Neuronal stem cell (in vitro differentiated cells): ENCODE data around the gene POLN.

Experiments used
- DNase-seq: peaks from one replicate; pipeline ENCODE4 v3.0.0-alpha.2; 2013; ENCODE audit warnings: low spot score
- H2AFZ ChIP-seq: one replicate; pipeline ENCODE4 v1.6.1; 2013; ENCODE audit warnings: mild to moderate bottlenecking, low read length, inconsistent platforms
- H2AK5ac ChIP-seq: 2 replicates; pipeline ENCODE4 v1.6.1; 2013; ENCODE audit warnings: low read depth, mild to moderate bottlenecking, inconsistent platforms, low read length, moderate library complexity, mixed read lengths
- H2BK120ac ChIP-seq: 2 replicates; pipeline ENCODE4 v1.6.1; 2013; ENCODE audit warnings: low read depth, mild to moderate bottlenecking, inconsistent platforms, low read length, moderate library complexity, mixed read lengths
- H2BK12ac ChIP-seq: one replicate; pipeline ENCODE4 v1.6.1; 2013; ENCODE audit warnings: low read length, inconsistent platforms
- H2BK15ac ChIP-seq: 2 replicates; pipeline ENCODE4 v1.6.1; 2013; ENCODE audit warnings: mild to moderate bottlenecking, low read length, inconsistent platforms, mixed read lengths
- H2BK5ac ChIP-seq: one replicate; pipeline ENCODE4 v1.6.1; 2013; ENCODE audit warnings: inconsistent platforms, mild to moderate bottlenecking, low read length, moderate library complexity
- H3K14ac ChIP-seq: one replicate; pipeline ENCODE4 v1.6.1; 2013; ENCODE audit warnings: low read length, inconsistent platforms
- H3K18ac ChIP-seq: 2 replicates; pipeline ENCODE4 v1.6.1; 2013; ENCODE audit warnings: low read length, inconsistent platforms
- H3K23ac ChIP-seq: 2 replicates; pipeline ENCODE4 v1.6.1; 2013; ENCODE audit warnings: low read depth, mild to moderate bottlenecking, mixed read lengths, low read length, inconsistent platforms; ENCODE audit not compliant: poor library complexity
- H3K27ac ChIP-seq: replicated peaks from 3 replicates; pipeline ENCODE4 v1.5.1; 2013; ENCODE audit warnings: low read length, inconsistent platforms
- H3K27me3 ChIP-seq, 3 experiments: 2 replicates each; pipeline ENCODE4 v1.6.1; 2013; ENCODE audit warnings: low read length in 3 of 3, mild to moderate bottlenecking in 2 of 3, inconsistent platforms in 1 of 3, low read depth in 1 of 3, mixed read lengths in 1 of 3, moderate library complexity in 1 of 3; ENCODE audit not compliant: control insufficient read depth in 3 of 3, insufficient read depth in 3 of 3
- H3K36me3 ChIP-seq, 2 donors: replicated peaks in 1 of 2; 2 replicates each; pipeline ENCODE4 v1.6.1; 2013; ENCODE audit warnings: low read length in 2 of 2; ENCODE audit not compliant: control insufficient read depth in 2 of 2, insufficient read depth in 2 of 2
- H3K4ac ChIP-seq: 2 replicates; pipeline ENCODE4 v1.6.1; 2013; ENCODE audit warnings: inconsistent platforms, mild to moderate bottlenecking, low read length, moderate library complexity
- H3K4me1 ChIP-seq, 2 donors: 1 replicate in 1 of 2; 2 replicates in 1 of 2; pipeline ENCODE4 v1.6.1; 2013; ENCODE audit warnings: low read length in 2 of 2, low read depth in 1 of 2; ENCODE audit not compliant: control insufficient read depth in 2 of 2, insufficient read depth in 1 of 2
- H3K4me2 ChIP-seq: one replicate; pipeline ENCODE4 v1.6.1; 2013; ENCODE audit warnings: mild to moderate bottlenecking, low read length, inconsistent platforms; ENCODE audit not compliant: insufficient read depth, poor library complexity, severe bottlenecking
- H3K4me3 ChIP-seq, 2 donors: 2 replicates each; pipeline ENCODE4 v1.5.1; 2013; ENCODE audit warnings: low read length in 2 of 2, mild to moderate bottlenecking in 2 of 2, inconsistent platforms in 1 of 2, moderate library complexity in 1 of 2
- H3K79me1 ChIP-seq: one replicate; pipeline ENCODE4 v1.6.1; 2013; ENCODE audit warnings: low read depth, mild to moderate bottlenecking, inconsistent platforms, low read length, moderate library complexity
- H3K9ac ChIP-seq: one replicate; pipeline ENCODE4 v1.6.1; 2013; ENCODE audit warnings: mild to moderate bottlenecking, low read depth, low read length, inconsistent platforms; ENCODE audit not compliant: poor library complexity
- H3K9me3 ChIP-seq, 2 donors: replicated peaks in 1 of 2; 2 replicates each; pipeline versions ENCODE3 to v1.6.1; 2013; ENCODE audit warnings: low read length in 2 of 2, mild to moderate bottlenecking in 2 of 2, inconsistent platforms in 1 of 2, low read depth in 1 of 2, mixed read lengths in 1 of 2, moderate library complexity in 1 of 2; ENCODE audit not compliant: control insufficient read depth in 2 of 2, insufficient read depth in 1 of 2
- H4K8ac ChIP-seq: one replicate; pipeline ENCODE4 v1.6.1; 2013; ENCODE audit warnings: low read depth, mild to moderate bottlenecking, inconsistent platforms, low read length, moderate library complexity
- H4K91ac ChIP-seq: one replicate; pipeline ENCODE4 v1.6.1; 2013; ENCODE audit warnings: low read length, low read depth, mild to moderate bottlenecking, inconsistent platforms; ENCODE audit not compliant: poor library complexity
- WGBS, 2 donors: extraction: QIAGEN DNeasy Blood & Tissue Kit; methylation state at CpG; one replicate each; pipeline ENCODE4 v1.1.7; 2013; ENCODE audit warnings: missing lambda C conversion rate in 2 of 2, mixed read lengths in 1 of 2; ENCODE audit not compliant: insufficient read length in 2 of 2, insufficient replicate concordance in 1 of 2; ENCODE audit errors: extremely low coverage in 2 of 2; 5-methylcytosine and 5-hydroxymethylcytosine counted together

The POLN gene

DNA sequence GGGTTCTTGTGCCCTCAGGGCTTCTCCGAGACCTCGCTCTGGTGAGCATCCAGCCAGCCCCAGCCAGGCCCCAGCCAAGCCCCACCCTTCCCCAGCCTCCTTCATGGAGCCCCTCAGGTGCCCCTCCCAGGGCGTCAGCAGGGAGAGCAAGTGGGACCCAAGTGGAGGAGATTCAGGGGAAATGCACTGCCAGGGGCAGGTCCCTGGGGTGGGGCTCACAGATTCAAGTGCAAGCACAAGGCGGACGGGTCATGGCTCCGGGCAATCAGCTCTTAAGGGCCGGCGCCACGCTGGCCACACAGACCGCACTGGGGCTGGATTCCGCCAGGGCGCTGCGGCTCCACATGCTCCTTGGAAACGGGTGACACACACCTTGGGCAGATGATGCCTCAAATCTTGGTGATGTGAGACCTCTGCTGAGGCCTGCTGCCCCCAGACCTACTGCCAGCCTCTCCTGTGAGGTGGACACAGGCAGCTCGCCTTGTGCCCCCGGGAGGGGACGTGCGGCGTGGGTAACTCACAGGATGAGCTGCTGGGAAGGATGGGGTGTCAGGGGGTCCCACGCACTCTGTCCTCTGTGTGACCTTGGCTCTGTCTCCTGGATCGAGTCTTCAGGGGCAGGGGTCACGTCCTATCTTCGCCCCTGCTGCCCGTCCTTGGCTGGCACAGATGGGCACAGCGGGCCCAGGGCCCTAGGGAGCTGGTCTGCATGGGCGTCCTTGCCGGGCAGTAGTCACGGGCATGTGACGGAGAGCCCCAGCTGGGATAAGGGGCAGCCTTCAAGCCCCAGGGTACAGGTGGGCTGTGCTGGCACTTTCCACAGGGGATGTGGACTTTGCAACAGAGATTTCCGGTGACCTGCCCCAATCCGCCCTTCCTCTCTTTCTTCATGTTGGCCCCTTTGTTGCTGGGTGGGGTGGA is 165.7 kb downstream of the POLN start:
- Histone ChIP-seq H3K4me2 (no peak overlapping the region), H3K4ac (no peak overlapping the region), H2BK5ac (peak overlapping the region; percentile 55), H2AFZ (no peak overlapping the region), H2BK15ac (no peak overlapping the region), H3K4me3 (no peak overlapping the region), H3K79me1 (no peaks in the 10 kb centered on the region), H3K9me3 (no peaks in the 10 kb centered on the region), H4K91ac (no peak overlapping the region), H3K27me3 (no peaks in the 10 kb centered on the region), H2AK5ac (no peak overlapping the region), H2BK12ac (peak overlapping the region; percentile 64), H2BK120ac (no peak overlapping the region), H3K27ac (no peak overlapping the region), H3K23ac (peak overlapping the region; percentile 74), H3K4me1 (peaks cover 10 to 37% of the 10 kb centered on the region in 2 donors), H3K18ac (peak overlapping the region; percentile 49), H3K14ac (no peak overlapping the region), H4K8ac (no peak overlapping the region), H3K36me3 (no peaks in the 10 kb centered on the region), H3K9ac (peak overlapping the region; percentile 74)
- no CpG with 5 or more reads among the region's 31 CpGs for WGBS, 2 donors
- DNase-seq: no peak

DNA sequence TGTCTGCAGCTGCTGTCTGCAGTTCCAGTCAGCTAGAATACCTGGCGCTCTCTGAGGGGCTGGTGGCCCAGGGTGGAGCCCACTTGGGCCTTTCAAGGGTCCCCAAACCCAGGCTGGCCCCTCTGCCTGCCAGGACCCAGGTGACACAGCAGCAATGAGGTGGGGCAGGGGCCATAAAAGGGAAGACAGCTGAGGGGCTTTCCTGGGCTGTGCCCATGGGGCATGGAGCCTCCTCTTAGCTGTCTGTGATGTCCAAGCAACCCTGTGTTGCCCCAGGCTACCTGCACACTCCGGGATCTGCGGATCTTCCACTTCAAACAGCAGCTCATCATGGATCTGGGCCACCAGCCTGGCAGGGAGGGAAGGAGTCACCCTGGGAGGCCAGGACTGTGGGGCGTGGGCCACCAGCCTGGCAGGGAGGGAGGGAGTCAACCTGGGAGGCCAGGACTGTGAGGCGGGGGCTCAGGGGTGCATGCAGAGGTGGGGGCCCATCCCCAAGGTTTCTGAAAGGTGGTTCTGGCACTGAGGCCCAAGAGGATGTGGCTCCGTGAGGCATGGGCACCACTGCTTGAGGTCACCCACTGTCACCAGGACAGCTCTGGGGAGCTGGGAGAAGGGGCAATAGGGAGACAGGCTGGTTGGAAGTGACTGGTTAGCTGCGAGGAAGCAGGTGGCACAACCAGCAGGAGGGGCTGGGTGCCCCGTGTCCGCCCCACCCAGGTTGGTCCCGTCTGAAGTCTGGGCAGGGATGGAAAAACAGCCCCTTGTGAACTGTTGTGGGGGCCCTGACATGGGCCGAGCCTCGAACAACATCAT is 166.5 kb downstream of the POLN start:
- Histone ChIP-seq H3K4me3 (no peak overlapping the region), H3K27ac (no peak overlapping the region), H3K9ac (no peak overlapping the region), H3K79me1 (peaks cover 2% of the 10 kb centered on the region), H3K4me2 (no peak overlapping the region), H3K9me3 (no peaks in the 10 kb centered on the region), H2AFZ (no peak overlapping the region), H3K36me3 (no peaks in the 10 kb centered on the region), H4K8ac (no peak overlapping the region), H2AK5ac (peak overlapping the region; percentile 19), H2BK120ac (no peak overlapping the region), H3K23ac (peak overlapping the region; percentile 10), H3K4me1 (peaks cover 13 to 45% of the 10 kb centered on the region in 2 donors), H3K18ac (no peak overlapping the region), H3K27me3 (no peaks in the 10 kb centered on the region), H4K91ac (no peak overlapping the region), H2BK5ac (no peak overlapping the region), H2BK12ac (peak overlapping the region; percentile 51), H2BK15ac (no peak overlapping the region), H3K14ac (no peak overlapping the region), H3K4ac (no peak overlapping the region)
- DNase-seq: no peak
- no CpG with 5 or more reads among the region's 12 CpGs for WGBS, 2 donors

DNA sequence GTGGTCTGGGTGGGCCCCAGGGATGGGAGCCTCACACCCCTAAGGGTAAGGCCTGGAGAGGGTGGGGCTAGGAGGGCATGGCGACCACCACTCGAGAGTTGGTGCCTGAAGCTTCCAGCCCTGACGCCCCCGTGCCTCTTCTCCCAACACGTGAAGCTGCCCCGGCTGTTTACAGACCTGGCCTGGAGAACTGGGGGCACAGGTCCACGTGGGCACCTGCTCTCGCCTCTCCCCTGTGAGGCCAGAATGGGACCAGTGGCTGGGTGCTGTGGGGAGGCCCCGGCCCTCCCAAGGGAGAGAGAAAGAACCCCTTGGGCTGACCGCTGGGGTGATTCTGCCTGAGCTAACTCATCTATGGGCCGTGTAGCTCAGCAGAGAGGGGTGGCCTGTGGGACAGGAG is 167.3 kb downstream of the POLN start:
- Histone ChIP-seq H3K9ac (no peak overlapping the region), H4K8ac (no peak overlapping the region), H4K91ac (no peak overlapping the region), H3K4me1 (peaks cover 13 to 52% of the 10 kb centered on the region in 2 donors), H2BK15ac (no peak overlapping the region), H3K4ac (no peak overlapping the region), H2AK5ac (no peak overlapping the region), H3K4me3 (no peak overlapping the region), H2BK5ac (no peak overlapping the region), H3K27ac (no peak overlapping the region), H3K36me3 (no peaks in the 10 kb centered on the region), H3K27me3 (no peaks in the 10 kb centered on the region), H2BK120ac (no peak overlapping the region), H3K4me2 (no peak overlapping the region), H2BK12ac (peak overlapping the region; percentile 51), H3K14ac (no peak overlapping the region), H3K18ac (peak overlapping the region; percentile 33), H2AFZ (peak overlapping the region; percentile 38), H3K9me3 (no peaks in the 10 kb centered on the region), H3K23ac (no peak overlapping the region), H3K79me1 (peaks cover 2% of the 10 kb centered on the region)
- WGBS, 2 donors: no CpG with 5 or more reads among the region's 11 CpGs
- DNase-seq: no peak
